EL (cell line): ENCODE results near the gene MTMR11.
"Not testable (repeated sequence)": the region's sequence is repeated elsewhere in the genome, so short reads cannot be mapped to it uniquely, and the experiment has no call there.

Experiments used
- DNase-seq: peaks from one replicate; pipeline ENCODE4 v3.0.0-alpha.2; 2016

The MTMR11 gene, protein sequence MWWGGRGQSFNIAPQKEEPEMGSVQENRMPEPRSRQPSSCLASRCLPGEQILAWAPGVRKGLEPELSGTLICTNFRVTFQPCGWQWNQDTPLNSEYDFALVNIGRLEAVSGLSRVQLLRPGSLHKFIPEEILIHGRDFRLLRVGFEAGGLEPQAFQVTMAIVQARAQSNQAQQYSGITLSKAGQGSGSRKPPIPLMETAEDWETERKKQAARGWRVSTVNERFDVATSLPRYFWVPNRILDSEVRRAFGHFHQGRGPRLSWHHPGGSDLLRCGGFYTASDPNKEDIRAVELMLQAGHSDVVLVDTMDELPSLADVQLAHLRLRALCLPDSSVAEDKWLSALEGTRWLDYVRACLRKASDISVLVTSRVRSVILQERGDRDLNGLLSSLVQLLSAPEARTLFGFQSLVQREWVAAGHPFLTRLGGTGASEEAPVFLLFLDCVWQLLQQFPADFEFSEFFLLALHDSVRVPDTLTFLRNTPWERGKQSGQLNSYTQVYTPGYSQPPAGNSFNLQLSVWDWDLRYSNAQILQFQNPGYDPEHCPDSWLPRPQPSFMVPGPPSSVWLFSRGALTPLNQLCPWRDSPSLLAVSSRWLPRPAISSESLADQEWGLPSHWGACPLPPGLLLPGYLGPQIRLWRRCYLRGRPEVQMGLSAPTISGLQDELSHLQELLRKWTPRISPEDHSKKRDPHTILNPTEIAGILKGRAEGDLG

DNA sequence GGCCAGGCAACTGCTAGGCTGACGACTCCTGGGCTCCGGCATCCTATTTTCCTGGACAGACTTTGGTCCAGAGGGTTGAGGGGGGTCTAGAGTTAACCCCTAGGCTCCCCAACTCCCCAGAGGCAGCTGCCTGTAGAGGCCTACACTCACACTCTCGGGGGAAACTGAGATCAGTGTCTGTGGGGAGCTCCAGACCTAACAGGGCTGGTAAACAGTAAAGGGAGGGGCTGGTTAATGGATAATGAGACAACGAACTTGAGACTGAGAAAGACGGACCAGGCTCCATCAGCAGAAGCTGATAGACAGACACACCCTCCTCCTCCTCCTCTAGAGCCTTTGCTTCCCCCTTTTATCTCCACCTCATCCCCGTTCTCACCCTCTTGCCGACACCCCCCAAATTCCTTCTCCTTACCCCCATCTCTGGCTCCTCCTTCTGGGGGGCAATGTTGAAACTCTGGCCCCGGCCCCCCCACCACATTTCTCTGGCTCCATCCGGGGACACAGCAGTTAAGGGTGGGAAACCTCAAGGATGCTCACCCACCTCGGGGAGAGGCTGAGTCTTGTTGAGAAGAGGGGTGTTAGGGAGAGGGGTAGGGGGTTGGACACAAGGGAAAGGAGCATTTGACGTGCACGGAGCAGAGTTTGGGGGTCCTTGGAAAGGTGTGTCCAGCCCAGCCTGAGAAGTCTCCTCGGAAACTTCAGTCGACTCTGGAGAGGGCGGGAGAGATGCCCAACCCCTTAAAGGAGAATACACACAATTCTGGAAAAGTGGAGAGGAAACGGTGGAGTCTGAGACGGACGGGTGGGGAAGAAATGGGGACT, at the start of gene MTMR11:
Gene MTMR11, minus strand, starts transcription at position 710 of the 822 bp plus-strand sequence. Its CDS starts 232 bp downstream, at position 478.
- DNase-seq, result peak; percentile 54

DNA sequence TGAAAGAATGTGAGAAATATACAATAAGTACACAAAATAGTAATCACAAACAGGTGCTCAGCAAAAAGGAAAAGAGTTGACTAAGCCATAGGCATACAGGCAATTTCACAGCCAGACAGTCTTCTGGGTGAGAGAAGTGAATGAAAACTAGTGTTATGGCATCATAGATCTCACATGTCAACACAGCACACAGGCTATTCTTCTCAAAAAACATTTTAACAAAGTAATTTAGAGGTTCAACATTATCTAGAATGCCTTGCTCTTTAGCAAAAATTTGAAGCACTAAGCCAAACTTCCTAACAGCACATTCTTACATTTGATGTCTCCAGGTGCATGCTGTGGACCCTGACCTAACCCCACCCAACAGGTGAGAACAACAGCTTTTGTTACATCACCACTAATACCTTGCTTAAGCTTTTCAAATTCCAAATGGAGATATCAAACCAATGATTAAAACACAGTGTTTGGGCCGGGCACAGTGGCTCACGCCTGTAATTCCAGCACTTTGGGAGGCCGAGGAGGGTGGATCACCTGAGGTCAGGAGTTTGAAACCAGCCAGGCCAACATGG, 43.4 kb upstream of the MTMR11 start:
- DNase-seq, result no peak

DNA sequence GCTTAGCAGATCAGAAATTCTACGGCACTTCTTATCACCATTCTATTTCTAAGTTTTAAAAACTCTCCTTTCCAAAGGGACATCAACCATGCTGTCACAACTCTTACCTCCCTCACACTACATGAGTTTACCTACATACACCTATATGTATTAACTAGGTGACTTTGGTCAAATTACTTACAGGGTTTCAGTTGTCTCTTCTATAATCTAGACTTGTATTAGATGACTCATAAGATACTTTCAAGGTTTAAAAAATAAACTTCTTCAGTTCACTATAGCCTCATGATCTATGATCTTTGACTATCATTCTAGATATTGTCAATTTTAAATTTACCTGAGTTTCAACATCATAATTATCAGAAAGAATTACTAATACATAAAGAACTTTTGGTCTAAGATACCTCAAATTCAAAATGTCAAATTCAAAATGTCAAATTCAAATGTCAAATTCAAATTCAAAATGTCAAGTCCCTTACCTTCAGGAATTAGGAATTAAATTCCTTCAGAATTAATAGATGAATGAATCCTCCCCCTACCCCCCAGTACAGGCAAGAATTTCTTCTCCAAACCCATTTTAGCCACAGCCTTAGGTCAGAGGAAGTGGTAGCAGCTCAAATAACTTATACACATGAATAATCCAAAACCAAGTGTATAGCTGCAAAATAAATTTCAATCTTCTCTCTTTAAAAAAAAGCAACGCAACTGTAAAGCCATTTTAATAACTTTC, 42.7 kb upstream of the MTMR11 start:
- DNase-seq, result peak; percentile 25

DNA sequence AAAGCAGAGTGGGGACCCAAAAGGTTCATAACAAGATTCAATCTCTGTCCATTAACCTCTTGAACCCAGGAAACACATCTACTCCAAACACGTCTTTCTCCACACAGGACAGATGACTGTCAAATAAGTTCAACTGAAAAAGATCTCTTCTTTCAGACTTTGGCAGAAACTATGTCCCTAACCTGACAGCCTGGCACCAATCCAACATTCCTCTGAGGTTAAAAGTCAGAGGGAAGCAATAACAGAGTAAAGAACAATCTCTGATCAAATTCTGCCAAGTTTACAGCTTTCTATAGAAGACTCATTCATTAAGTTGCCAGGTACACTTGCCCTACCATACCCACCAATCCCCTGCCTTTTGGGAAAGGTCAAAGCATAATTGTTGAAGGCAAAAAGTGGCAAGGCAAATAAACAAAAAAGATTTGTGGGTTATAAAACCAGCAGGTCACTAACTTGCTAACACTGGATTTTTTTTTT, 41.9 kb upstream of the MTMR11 start:
- peak; percentile 37 for DNase-seq

DNA sequence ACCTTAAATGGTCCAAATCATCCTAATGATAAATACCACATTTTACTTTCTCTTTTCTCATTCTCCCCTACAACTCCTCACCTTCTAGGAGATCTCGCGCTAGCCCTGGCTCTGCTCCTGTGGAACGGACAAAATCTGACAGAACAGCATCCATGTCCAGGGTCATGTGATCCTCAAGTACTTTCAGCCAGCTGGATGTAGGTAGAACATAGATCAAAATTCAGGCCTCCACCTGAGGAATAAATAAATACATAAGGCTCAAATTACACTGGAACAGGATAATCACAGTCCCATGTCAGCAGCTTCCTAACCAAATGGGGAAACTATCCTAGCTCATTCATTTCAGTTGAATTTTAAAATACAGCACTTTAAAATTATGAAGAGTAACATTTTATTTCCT, 40.7 kb upstream of the MTMR11 start:
- DNase-seq, result no peak

DNA sequence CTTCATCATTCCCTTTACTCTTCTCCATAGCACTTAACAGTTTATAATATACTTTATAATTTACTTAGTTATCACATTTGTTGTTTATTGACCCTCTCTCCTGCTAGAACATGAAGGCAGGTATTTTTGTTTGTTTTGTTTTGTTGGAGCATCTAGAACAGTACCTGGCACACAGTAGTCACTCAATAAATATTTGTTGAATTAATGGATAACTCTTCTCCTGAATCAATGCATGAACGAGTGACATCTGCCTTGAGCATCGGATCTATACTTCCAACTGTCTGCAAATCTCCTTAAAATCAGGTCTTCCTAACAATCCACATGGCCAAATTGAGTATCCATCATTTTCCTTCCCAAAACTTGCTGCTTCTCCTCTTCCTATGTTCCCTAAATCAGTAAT, 35.9 kb upstream of the MTMR11 start:
- no peak for DNase-seq

DNA sequence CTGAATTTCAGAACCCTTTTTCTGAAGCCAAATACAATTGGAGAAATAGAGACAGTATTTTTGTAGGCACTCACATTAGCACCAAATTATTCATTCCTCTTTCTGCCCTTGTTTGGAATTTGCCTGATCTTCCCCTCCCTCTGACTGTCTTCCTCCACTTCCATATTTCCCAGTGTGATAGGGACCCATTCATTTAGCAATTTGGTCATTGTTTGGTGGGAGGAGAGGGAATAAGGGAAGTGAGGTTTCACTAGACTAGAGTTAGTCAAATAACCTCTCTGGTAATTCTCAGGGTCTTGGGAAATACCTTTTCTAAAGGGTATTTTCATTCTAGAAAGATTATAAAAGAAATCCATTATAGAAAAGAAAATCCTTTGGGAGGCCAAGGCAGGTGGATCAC, 31.0 kb upstream of the MTMR11 start:
- no peak for DNase-seq

DNA sequence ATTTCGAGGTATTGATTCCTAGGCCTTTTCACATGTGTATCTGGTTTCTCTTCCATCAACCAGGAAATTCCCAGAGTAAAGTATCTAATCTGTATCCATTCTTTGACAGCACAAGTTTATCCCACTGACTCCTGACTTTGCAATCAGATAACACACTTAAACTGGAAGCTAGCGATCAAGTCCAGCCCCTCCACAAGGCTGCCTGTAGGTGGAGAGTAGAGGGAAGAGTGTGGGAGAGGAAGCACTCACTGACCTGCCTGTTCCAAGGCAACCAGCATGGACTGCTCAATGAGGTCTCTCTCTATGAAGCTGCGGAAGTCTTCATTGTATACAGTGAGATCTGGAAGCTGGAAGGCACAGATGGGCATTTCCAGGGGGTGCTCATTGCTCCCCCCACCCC, 30.4 kb upstream of the MTMR11 start:
- DNase-seq, result no peak

DNA sequence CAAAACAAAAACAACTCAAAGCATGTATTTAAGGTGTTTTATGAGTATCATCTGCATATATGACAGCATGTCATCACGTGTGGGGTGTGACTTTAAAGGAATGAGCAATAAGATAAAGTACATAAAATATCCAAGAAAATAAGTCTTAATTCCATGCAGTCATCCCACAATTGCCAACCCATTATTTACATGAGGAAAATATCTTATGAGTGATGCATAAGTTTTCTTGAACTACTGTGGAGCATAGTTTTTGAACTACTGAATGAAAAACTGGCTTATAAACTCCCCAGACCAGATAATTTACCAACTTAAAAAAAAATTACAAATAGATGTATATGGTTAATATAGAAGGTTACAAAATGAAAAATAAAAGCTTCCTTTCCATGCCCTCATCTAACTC, 29.7 kb upstream of the MTMR11 start:
- DNase-seq, result no peak

DNA sequence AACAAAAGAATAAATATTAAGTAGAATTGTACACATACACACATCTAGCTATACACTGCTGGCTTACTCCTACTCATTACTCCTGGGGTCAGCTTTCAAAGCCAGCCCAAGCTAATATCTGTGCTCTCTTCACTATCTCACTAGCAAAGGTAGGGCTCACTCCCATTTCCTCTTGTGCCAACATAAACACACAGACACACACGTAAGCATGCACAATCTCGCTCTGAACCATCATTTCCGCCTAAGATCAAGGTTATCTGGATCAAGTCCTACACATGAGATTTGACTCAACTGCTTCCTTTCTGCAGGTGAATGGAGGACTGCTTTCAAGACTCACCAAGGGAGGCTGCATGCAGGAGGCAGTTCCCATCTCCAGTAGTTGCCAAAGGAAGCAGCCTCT, 28.8 kb upstream of the MTMR11 start:
- no peak for DNase-seq

DNA sequence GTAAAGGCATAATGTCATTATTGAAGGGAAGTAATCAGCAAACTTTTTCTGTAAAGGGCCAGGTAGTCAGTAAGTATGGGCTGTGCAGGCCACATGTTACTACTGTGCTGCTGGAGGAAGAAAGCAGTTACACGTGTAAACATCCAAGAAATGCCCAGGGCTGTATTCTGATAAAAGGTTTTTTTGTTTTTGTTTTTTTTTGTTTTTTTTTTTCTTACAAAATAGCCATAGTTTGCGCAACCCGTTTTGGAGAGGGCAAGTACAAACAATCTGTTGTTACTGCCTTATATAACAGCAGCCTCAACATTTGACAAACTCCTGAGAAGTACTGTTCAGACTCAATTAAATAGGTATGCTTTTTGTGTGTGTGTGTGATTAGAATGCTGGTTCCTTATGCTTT, 26.7 kb upstream of the MTMR11 start:
- DNase-seq, result no peak

DNA sequence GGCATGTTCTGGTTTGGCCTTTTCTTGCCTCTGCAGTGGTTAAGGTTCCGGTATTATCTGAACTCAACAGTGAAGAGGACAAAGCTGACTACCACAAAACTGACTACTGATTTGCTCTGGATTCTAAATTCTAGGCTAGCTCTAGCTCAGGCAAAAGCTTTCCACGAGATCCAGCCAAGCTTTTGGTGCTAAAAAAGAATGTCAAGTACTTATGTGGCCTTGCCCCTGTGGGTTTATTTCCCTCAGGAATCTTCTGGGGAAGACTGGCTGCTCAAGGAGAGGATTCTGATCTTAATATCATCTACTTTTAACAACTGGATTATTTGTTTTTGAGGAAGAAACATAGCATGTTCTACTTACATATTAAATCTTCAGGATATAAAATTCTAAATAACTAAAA, 26.1 kb upstream of the MTMR11 start:
- DNase-seq, result no peak

DNA sequence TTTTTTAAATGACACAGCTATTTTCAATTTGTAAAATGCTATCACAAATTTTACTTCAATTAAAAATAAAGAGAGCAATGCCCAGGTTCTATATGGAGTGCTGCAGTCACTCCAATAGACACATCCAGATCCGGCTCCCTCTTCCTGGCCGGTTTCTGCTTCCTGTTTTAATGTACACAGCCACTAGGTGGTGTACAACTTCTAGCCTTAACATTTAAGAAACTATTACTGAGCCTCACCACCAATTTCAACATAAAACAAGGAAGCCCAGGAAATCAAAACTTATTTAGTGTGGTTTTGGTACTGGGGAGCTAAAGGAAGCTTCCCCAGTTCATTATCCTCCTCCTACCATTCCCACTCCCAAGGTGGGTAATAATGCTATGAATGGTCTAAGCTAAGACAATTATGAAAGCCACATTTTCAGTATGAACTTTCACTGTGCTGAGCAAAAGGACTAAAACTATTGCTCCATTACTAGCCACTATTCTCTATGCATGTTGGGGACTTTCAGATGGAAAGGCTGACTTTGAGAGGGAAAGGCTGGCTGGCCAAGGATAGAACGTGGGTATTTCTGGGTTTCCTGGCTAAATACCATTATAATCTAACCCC, 25.5 kb upstream of the MTMR11 start:
- DNase-seq, result peak; percentile 76

DNA sequence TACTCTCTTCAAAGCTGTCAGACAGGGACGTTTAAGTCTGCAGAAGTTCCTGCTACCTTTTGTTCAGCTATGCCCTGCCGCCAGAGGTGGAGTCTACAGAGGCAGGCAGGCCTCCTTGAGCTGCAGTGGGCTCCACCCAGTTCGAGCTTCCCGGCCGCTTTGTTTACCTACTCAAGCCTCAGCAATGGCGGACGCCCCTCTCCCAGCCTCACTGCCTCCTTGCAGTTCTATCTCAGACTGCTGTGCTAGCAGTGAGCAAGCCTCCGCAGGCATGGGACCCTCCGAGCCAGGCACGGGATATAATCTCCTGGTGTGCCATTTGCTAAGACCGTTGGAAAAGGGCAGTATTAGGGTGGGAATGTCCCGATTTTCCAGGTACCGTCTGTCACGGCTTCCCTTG, 20.9 kb upstream of the MTMR11 start:
- DNase-seq, result not testable (repeated sequence)

DNA sequence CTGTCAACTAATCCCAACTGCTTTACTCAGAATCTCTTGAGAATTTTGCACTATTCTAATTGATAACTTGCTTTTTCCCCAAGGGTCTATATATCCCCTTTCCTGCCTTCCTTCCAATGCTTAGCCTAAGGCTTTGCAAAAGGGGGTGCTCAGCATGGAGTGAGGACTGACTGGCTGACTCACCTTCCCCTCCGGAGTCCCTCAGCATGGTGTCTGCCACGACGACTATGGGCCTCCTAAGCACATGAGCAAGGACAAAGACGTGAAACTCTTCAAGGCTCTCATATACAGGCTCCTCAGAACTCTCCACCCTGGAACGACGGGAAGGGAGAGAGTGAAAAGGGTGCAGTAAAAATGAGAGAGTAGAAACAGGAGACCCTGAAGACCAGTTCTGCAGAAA, 13.2 kb upstream of the MTMR11 start:
- DNase-seq, result no peak

DNA sequence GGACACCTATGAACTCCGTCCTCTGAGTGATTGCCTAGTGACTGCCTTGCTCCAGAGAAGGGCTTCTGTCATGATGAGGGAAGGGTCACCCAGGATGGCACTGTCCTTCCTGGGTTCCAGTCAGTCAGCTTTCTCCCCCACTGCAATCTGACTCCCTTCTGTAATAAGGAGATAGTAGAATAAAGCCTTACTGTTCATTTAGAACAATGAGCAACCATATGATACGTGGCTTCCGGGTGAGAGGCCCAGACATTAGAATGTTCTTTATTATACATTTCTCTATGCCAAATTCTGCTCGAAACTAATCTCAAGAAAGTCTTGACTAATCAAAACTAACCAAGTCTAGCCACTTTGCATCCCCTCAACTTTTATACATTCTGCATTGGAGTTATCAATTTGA, 8.5 kb upstream of the MTMR11 start:
- no peak for DNase-seq

DNA sequence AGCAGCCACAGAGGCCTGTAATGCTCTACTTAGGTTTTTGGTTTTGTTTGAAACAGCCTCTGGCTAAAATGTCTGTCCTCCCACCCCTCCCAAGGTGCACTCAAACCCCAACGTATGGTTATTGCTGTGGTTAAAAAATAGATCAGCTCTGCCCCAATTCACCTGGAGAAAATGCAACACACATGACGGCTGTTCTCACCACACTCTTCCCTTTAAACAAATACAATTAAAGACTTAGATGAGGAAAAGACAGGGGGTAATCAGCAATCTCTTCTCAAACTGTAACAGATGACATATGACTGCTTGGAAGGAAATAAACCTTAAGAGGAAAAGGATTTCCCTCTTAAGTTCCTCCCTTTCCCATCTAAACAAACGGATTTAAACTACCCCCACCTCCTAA, 6.2 kb upstream of the MTMR11 start:
- DNase-seq, result no peak

DNA sequence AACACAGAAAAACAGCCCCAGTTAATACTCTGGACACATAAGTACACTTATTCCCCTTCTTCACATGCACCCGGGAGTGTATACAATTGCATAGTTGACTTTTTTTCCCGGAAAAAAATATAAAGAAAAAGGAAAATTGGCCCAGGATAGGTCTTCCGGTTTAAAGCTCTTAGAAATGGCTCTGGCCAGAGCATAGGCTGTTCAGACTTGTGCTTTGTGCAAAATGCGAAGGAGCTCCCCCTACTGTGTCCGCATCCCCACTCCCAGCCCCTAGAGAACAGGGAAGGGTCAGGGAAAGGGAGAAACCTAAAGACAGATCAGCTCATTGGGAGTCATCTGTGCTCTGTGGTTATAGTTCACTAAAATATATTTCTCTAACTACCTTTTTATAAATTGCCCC, 5.5 kb upstream of the MTMR11 start:
- DNase-seq, result no peak

DNA sequence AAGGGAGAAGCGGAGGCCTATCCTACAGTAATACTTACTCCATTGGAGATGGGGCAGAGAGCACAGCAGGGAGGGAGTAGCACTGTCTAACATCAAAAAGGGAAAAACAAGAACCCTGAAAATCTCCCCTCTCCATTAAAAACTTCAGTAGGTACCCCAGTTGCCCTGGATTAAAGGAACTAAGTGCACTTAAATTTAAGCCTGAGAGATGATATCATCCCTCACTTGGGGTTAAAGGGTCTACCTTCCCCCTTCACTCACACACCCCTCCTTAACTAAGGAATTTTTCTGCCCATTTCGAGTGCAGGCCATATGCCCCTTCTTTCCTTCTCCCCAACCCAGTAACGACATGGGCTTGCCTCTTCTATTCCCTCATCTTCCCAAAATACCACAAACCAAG, 3.7 kb upstream of the MTMR11 start:
- DNase-seq, result no peak

DNA sequence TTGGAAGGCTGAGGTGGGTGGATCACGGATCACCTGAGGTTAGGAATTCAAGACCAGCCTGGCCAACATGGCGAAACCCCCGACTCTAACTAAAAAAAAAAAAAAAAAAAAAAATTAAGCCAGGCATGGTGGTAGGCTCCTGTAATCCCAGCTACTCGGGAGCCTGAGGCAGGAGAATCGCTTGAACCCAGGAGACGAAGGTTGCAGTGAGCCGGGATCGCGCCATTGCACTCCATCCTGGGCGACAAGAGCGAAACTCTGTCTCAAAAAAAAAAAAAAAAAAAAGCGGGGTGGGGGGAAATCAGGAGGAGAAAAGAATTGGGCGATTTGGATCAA, 2.0 kb upstream of the MTMR11 start:
- not testable (repeated sequence) for DNase-seq

DNA sequence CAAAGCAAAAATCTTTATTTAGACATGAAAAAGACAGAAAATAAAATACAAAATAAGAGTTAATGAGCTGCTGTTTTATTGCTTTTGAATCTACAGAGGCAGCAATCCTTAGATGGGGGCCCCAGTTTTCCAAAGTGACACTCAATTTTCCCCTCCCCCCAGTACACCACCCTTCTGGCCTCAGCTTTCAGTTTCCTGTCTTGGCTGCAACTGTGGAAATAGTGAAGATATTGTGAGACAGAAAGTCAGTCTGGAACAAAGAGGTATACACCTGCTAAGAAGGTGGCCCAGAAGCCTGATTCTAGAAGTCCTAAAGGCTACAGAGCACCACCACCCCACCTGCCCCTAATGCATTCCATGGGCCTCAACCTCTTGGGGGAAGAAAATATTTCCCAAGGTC, 1.1 kb upstream of the MTMR11 start:
- DNase-seq, result no peak
